OCI-M1 (cell line): Measurements from ENCODE around the gene AP2B1.

Experiments
- DNase-seq: peaks from one replicate; lab custom pipeline; 2025; lab: John Stamatoyannopoulos, UW

AP2B1 gene

DNA sequence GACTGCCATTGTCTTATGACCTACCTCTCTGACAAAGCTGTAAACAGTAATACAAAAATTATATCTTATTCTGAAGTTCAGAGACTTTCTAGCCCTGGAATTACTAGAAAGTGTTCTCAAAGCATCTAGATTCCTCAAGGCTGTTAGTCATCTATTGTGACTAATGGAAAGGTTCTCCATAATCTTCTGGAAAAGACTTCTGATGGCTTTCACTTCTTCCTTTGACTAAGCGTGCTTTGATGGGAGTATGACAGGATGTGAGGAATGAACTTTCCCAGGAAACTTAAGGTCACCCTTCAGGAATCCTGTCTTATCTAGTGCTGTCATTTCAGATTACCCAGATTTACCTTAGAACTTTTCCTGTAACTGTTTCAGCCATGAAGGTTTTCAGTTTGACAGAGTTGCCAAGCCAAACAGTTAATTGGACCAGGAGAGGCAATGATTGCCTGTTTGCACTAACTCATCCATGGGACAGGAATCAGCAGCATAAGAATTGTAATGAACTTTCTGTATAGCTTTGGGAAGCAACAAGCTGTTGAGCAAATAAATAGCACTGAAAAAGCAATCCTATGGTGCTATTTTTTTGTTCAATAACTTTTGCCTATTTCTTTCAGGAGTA is 43.5 kb downstream of the AP2B1 start:
- no peak for DNase-seq

DNA sequence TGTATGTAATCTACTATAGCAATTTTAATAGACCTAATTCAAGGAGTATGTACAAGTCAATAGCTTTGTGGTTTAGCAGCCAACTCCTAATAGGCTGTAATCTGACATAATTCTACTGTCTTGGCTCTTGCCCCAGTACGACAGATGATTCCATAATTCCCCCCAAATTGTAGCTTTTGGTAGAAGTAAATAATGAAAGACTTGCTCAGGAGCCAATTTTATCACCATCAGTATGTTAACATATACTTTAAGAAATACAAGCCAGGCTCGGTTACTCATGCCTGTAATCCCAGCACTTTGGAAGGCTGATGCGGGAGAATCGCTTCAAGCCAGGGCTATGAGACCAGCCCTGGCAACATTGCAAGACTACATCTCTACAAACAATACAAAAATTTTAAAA is 53.9 kb downstream of the AP2B1 start:
- DNase-seq = no peak

DNA sequence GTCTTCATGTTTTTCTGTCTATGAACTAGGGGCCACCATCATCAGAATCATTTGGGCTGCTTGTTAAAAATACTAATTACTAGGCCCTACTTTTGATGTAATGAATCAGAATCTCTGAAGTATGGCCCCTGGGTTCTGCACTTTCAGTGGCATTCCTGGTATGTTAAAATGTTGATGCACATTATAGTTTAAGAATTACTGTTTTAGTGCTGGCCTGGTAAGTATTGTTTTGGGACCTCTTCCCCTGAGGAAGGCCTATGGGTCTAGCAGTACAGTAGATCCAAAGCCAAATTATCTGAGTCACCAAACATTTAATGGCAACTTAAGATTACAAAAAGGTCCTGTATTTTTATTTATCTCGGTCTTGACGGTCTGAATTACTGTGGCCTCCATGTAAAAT is 58.8 kb downstream of the AP2B1 start:
- no peak for DNase-seq

DNA sequence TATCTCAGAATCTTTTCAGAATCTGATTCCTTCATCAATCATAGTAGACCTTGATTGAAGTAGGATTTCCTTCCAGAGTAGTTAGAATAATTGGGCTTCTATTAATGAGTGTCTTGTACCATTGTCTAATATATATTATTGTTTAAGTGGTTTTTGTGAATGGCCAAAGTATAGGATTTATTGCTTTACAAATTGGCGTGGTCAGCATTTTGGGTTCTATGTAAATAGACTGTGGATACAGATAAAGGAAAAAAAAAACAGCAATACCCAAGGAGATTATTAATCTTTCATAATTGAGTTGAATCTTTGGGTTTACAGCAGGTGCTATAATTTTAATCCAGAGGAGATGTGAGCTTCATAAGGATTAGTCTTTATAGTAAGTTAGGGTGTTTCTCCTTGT is 64.3 kb downstream of the AP2B1 start:
- no peak for DNase-seq

GRCh38 chr17:35653619-35654361 is 66.7 kb downstream of the AP2B1 start:
- no peak for DNase-seq

DNA sequence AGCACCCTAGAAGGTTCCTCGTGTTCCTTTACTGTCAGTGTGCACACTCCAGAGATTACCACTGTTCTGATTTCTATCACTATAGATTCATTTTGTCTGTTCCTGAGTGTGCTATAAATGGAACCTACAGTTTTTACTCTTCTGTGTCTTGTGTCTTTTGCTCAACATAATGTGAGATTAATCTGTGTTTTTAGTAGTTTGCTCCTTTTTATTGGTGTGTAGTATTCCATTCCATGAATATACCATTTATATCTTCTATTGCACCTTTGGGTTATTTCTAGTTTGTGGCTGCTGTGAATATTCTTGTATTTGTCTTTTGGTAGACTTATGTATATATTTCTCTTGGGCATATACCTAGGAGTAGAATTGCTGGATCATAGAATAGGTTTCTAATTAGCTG is 68.2 kb downstream of the AP2B1 start:
- no peak for DNase-seq

DNA sequence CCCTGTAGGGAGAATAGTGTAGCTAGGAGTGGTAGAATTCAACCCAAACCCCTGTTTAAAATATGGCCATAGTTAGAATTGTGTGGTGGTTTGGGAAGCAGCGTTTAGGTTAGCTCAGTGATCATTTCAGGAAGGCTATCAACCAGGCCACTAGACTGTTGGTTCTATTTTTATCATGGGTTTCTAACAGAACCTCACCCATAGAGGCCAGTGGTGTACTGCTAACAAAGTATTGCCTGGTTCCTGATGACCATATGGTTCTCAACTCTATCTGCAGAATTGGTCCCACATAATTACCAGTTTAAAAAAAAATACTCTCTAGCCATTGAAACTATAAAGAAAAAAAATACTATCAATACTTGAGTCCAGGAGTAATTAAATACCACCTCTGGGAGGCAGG is 73.8 kb downstream of the AP2B1 start:
- no peak for DNase-seq

GRCh38 chr17:35664685-35665084 is 77.6 kb downstream of the AP2B1 start:
- no peak for DNase-seq

DNA sequence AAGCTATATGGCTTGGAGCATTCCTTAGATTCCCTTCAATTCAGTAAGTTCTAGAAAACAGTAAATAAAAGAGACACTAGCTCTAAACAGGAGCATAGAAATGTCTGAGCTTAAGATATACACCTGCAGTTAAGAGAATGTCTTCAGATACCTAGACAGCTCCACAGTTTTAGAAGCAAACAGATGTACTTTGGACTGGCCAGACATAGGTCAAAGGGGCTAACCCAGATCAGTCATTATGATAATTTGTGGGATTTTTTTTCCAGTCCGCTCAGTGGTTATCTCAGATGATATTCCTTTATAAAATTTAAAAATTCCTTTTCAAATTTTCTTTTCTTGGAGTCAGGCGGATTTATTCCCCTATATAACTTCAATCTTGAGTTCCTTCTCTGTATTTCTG is 78.5 kb downstream of the AP2B1 start:
- no peak for DNase-seq

- no peak for DNase-seq
Measured at GRCh38 chr17:35666070-35666469, 78.9 kb downstream of the AP2B1 start.

DNA sequence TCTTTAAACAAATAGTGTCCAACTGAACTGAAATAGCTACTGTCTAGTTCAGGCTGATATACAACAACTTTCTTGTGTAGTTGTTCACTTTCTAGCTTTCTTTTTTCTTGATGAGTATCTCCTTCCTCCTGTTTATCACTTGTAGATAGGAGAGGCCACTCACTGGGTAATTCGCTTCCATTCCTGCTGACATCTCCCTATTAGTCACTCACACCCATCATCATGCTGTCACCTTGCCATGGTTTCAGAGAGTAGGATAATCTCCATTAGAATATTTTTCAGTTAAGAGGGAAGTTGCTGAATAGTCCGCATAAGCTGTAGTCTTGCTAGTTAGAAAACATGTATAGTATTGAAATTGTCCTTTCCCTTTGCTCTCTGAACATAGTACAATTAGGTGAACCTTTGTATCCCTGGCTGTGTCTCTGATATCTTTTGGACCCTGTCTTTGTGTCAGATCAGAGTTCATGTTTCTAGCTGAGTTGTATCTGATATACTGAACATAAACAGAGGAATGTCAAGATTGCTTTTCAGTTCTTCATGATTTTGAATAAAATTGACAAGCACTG is 79.9 kb downstream of the AP2B1 start:
- no peak for DNase-seq

DNA sequence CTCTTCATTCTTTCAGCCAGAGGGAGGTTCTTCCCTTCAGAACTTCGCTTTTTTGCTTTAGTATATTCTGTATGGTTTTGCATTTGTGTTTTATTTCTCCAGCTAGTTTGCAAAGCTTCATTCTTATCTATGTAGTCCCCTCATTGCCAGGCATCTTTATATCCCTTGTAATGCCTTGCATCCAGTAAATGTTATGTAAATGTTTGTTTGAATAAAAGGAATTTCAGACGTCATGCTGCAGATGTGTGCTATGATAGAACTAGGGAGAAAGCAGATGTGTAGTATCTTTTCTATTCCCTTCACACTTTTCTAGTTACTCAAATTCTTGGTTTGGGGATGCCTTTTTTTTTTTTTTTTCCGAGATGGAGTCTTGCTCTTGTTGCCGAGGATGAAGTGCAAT is 81.7 kb downstream of the AP2B1 start:
- no peak for DNase-seq

- DNase-seq = no peak
Measured at GRCh38 chr17:35674552-35674951, 87.4 kb downstream of the AP2B1 start.

DNA sequence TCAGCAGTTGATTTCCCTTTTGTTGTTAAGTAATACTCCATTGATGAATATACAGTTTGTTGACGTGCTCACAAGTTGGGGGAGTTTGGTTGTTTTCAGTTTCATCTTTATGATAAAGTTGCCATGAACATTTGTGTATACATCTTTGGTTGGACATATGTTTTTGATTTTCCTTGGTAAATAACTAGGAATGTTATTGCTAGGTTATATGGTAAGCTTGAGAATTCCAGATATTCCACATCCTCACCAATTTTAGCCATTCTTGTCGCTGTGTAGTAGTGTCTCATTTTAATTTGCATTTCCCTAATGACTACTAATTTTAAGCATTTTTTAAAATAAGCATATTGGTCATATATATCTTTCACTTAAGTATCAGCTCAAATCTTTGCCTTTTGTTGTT is 89.3 kb downstream of the AP2B1 start:
- DNase-seq = no peak

DNA sequence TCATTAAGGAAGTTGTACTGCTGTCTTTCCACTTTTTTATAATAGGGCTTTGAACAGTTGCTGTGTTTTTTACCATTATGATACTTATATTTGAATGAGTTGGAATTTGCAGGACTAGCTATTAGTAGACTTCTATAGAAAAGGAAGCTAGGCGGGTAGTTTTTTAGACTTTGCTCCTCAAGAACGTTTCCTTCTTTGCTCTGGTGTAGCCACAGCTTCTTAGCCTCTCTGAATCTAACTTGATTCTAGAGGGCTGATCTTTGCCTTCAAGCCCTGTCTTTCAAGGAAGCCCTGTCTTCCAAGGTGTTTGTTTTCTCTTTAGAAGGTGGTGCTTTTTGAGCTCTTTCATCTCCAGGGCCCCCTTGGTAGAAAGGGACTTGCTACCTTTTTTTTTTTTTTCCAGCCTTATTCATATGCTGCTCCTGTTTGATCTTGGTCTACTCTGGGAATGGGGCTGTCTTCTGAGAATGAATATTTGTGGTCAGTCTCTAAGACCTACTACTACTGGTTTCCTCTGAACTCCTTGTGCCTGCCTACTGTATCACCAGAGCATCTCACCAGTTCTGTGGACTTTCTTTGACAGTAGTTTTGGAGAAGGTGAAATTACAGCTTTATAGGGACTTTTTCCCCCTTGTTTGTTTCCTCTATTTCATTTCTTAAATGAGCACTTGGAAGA is 92.0 kb downstream of the AP2B1 start:
- DNase-seq = no peak

DNA sequence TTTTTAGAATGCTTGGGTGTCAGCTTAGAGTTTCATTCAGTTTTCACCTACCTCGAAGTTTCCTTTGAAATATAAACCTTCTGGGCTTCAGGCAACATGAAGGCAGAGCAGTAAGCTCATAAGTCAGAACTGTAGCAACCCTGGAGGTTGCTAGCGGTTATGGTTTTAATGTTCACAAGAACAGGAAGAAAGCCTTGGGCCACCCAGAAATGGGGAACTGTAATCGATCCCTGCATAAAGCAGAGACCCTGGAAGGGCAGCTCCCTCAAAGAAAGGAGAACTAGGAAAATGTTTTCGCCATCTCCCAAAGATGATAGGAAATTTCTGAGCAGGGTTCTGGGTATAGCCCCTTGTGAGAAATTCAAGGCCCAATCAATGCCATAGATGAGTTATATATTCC is 96.5 kb downstream of the AP2B1 start:
- no peak for DNase-seq

GRCh38 chr17:35684055-35684802 is 97.1 kb downstream of the AP2B1 start:
- no peak for DNase-seq

- DNase-seq = no peak
Measured at GRCh38 chr17:35692512-35693210, 105.5 kb downstream of the AP2B1 start.

DNA sequence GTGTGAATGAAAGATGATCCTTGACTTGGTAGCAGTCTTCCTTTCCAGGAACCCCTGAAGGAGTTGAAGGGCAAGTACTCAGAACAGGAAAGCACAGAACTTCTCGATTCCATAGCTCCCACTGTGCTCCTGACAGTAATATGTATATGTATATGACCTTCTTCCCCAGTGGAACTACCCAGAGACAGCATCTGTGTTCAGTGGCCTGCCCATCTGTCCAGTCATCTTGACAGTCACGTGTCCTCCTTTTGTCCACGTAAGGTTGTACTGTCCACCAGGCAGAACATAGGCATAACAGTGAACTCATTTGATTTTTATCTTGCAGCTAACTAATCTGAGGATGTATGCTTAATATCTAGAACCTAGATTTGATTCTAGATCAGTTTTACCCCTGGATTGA is 106.5 kb downstream of the AP2B1 start:
- no peak for DNase-seq

DNA sequence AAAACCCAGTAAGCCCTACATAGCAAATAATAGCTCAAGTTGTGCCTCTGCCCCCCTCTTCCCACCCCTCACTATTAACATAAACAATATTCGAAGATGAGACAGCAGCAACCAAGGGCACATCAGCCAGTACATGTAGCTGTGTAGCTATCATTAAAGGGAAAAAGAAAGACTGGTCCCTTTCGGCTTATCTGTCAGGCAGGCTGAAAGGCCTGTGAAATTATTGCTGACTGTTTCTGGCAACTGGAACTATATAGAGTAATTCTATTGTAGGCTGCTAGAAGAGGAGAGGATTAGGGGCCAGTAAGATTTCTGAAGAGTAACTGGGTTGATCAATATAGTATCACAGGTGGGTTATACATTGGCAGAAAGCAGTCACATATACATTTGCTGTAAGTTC is 107.8 kb downstream of the AP2B1 start:
- no peak for DNase-seq

GRCh38 chr17:35695613-35696012 is 108.5 kb downstream of the AP2B1 start:
- no peak for DNase-seq

DNA sequence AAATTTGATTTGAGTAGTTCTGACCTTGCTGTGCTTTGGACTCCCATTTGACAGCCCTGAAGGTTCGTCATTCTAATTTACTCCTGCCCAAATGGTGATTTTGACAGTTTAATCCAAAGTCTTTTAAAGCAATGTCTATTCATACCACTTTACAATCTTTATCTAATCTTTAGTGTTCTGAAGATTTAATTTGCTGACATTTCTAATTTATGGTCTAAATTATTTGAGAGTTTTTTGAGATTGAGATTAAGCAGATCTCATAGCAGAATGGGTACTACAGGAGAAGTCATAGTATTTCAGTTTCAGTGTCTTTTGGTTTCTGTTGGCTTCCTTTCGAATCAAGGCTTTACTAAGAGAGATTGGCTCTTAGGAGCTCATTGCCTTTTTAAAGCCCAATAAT is 111.7 kb downstream of the AP2B1 start:
- no peak for DNase-seq
